Common myeloid progenitor, CD34-positive (primary cell): ENCODE measurements around the gene UNK.
A peak's percentile ranks its signal among the peaks of the same experiment; 100 is the strongest.

Source experiments
- CTCF ChIA-PET: fragments of 350-600 bp; sonication (Branson Sonifier 250); formaldehyde crosslinking; loops from one replicate; lab custom pipeline; 2021; ENCODE audit warnings: antibody characterized with exemption; lab: Charles Lee
- POLR2A ChIA-PET: fragments of 350-600 bp; sonication (Branson Sonifier 250); formaldehyde crosslinking; loops from one replicate; lab custom pipeline; 2021; ENCODE audit warnings: antibody characterized with exemption; lab: Charles Lee
- DNase-seq, 3 donors: peaks; one replicate each; pipeline versions ENCODE4 v3.0.0 to v3.0.0-alpha.2; 2013
- H3K27ac ChIP-seq, 2 experiments: 1 replicate in 1 of 2; 2 replicates in 1 of 2; pipeline ENCODE4 v1.7.0; 2013; ENCODE audit warnings: inconsistent platforms in 2 of 2, low read length in 2 of 2, mild to moderate bottlenecking in 2 of 2, low read depth in 1 of 2, moderate library complexity in 1 of 2; ENCODE audit not compliant: severe bottlenecking in 2 of 2, insufficient read depth in 1 of 2, poor library complexity in 1 of 2
- H3K27me3 ChIP-seq, 5 experiments: replicated peaks in 2 of 5; 1 replicate in 3 of 5; 2 replicates in 2 of 5; pipeline versions ENCODE4 v1.6.1 to v1.7.0; 2013; ENCODE audit warnings: low read length in 4 of 5, mild to moderate bottlenecking in 2 of 5, moderate library complexity in 2 of 5, inconsistent platforms in 1 of 5; ENCODE audit not compliant: insufficient read depth in 5 of 5, control insufficient read depth in 4 of 5
- H3K36me3 ChIP-seq, 4 experiments: 1 replicate in 2 of 4; 2 replicates in 2 of 4; pipeline versions ENCODE4 v1.6.1 to v1.7.0; 2013; ENCODE audit warnings: low read length in 3 of 4, control low read depth in 1 of 4, mild to moderate bottlenecking in 1 of 4; ENCODE audit not compliant: control insufficient read depth in 4 of 4, insufficient read depth in 4 of 4
- H3K4me1 ChIP-seq, 4 experiments: 1 replicate in 3 of 4; 2 replicates in 1 of 4; pipeline versions ENCODE4 v1.6.1 to v1.7.1; 2013; ENCODE audit warnings: low read length in 3 of 4, mild to moderate bottlenecking in 3 of 4, control low read depth in 1 of 4, inconsistent platforms in 1 of 4, moderate library complexity in 1 of 4; ENCODE audit not compliant: control insufficient read depth in 4 of 4, insufficient read depth in 4 of 4; ENCODE audit errors: control extremely low read depth in 1 of 4
- H3K4me3 ChIP-seq, 7 experiments: 1 replicate in 4 of 7; 2 replicates in 3 of 7; pipeline versions ENCODE4 v1.5.1 to v1.7.0; 2013; ENCODE audit warnings: mild to moderate bottlenecking in 7 of 7, low read length in 6 of 7, moderate library complexity in 6 of 7, inconsistent platforms in 2 of 7, low read depth in 2 of 7, control low read depth in 1 of 7; ENCODE audit not compliant: insufficient read depth in 4 of 7, control insufficient read depth in 1 of 7; ENCODE audit errors: extremely low read depth in 1 of 7
- H3K9me3 ChIP-seq, 5 experiments: 1 replicate in 4 of 5; 2 replicates in 1 of 5; pipeline versions ENCODE4 v1.6.1 to v1.7.1; 2013; ENCODE audit warnings: low read length in 4 of 5, mild to moderate bottlenecking in 2 of 5, inconsistent platforms in 1 of 5, low read depth in 1 of 5, moderate library complexity in 1 of 5; ENCODE audit not compliant: control insufficient read depth in 4 of 5, insufficient read depth in 2 of 5; ENCODE audit errors: control extremely low read depth in 1 of 5
- WGBS: methylation state at CpG from one replicate; pipeline ENCODE4 v1.1.5; 2013; ENCODE audit not compliant: insufficient coverage; 5-methylcytosine and 5-hydroxymethylcytosine counted together

The UNK gene

DNA sequence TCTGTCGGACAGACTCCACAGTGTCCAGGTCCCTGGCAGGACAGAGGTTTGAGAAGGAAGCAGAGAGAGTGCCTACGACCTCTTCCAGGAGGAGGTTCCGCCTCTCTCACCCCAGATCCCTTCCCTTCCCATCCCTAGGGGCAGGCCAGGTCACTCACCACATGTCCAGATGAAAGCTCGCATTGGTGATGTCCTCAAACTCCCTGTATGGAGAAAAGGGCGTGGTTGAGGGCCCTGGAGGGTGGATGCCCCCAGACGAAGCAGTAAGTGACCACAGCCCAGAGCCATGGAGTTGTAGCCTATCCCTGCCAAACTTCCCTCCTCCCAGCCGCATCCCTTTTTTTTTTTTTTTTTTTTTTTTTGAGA lies 56.2 kb downstream of the UNK start:
- DNase-seq, result no peak
- no peak overlapping the region for H3K4me3 ChIP-seq
- 82% methylated on average over 4 of the region's 7 CpGs for WGBS
- H3K4me1 ChIP-seq, result peaks cover 0 to 37% (median 35%) of the 10 kb centered on the region in 4 experiments
- ChIA-PET CTCF (interaction anchor here (2.0 to 14.6 kb wide), 2 partner anchors 10 to 20 kb away, joined by 4 to 174 read pairs; no protein-coding TSS in a partner anchor), POLR2A (no interaction called here)
- H3K9me3 ChIP-seq, result no peaks in the 10 kb centered on the region
- peak overlapping the region in 1 of 2 experiments; percentile 6 for H3K27ac ChIP-seq
- no peaks in the 10 kb centered on the region for H3K27me3 ChIP-seq
- peaks cover 11 to 46% (median 40%) of the 10 kb centered on the region in 4 experiments for H3K36me3 ChIP-seq

DNA sequence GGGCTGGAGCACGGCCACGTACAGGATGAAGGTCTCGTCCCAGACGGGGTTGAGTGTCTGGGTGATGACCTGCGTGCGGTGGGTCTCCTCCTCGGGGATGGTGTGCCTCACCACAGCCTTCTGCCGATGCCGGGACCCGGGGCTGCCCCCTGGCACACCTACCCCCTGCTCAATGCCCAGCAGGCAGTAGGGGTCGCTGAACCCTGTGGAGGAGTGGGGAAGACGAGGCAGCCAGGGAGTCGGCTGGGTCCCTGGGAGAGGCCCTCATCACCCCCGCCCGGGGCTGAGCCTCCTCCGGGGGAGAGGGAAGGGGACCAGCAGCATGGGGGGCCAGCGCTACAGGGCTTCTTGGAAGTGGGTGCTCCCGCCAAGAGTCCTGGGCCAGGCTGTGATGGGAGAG lies 57.8 kb downstream of the UNK start:
- H3K36me3 ChIP-seq, result peaks cover 7 to 50% (median 44%) of the 10 kb centered on the region in 4 experiments
- peak overlapping the region in 1 of 2 experiments; percentile 95 for H3K27ac ChIP-seq
- ChIA-PET POLR2A (interaction anchor here (3.0 to 4.0 kb wide), 3 partner anchors 9 to 14 kb away, joined by 22 to 35 read pairs (median 28); partner anchors contain the start of gene WBP2), CTCF (interaction anchor here (0.7 to 14.6 kb wide), 4 partner anchors 11 to 19 kb away, joined by 3 to 174 read pairs (median 4); partner anchors contain the start of gene WBP2)
- no peak for DNase-seq
- no peaks in the 10 kb centered on the region for H3K9me3 ChIP-seq
- peak overlapping the region in 5 of 7 experiments; percentile 19 to 84 (median 78) for H3K4me3 ChIP-seq
- peaks cover 0 to 50% (median 46%) of the 10 kb centered on the region in 4 experiments for H3K4me1 ChIP-seq
- H3K27me3 ChIP-seq, result no peaks in the 10 kb centered on the region
- WGBS, result 88% methylated on average over 9 of the region's 18 CpGs

DNA sequence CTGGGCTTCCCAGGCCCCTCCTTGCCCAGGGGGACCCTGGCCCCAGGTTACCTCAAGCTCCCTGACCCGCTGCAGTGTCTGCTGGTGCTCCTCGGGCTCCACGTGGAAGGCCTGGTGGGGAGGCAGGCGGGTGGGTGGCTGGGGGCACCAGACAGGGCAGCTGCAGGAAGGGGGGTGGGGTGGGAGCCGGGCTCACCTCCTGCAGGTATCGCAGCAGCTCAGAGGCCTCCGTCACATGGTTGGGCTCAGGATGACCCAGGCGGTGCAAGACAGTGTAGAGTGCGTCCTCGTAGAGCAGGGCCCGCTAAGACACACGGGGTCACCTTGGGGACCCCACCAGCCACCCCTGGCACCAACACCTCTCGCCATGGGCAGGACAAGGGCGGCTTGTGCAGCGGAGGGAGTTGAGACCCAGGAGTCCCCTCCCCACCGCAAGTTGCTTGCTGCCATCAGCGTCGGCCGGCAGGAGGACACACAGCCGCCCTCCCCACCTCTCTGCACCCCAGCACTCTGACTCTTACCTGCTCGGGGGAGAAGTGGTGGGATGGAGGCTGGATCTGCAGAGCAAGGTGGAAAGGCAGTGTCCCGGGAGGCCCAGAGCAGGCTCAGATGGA lies 58.5 kb downstream of the UNK start:
- H3K4me3 ChIP-seq, result peak overlapping the region; percentile 55 to 84 (median 77)
- peaks cover 7 to 54% (median 45%) of the 10 kb centered on the region in 4 experiments for H3K36me3 ChIP-seq
- CTCF ChIA-PET, result interaction anchor here (0.7 to 14.6 kb wide), 8 partner anchors 12 to 63 kb away, joined by 3 to 174 read pairs (median 6); partner anchors contain the start of genes TRIM65 and WBP2
- H3K27me3 ChIP-seq, result no peaks in the 10 kb centered on the region
- POLR2A ChIA-PET, result interaction anchor here (1.3 to 4.0 kb wide), 7 partner anchors 10 to 93 kb away, joined by 3 to 35 read pairs (median 8); partner anchors contain the start of genes TRIM65 and WBP2
- H3K9me3 ChIP-seq, result no peaks in the 10 kb centered on the region
- H3K4me1 ChIP-seq, result peaks cover 0 to 50% (median 46%) of the 10 kb centered on the region in 4 experiments
- peak overlapping the region; percentile 25 to 95 for H3K27ac ChIP-seq
- WGBS, result 20% methylated on average over 11 of the region's 22 CpGs
- DNase-seq, result peak in 1 of 3 donors; percentile 59

DNA sequence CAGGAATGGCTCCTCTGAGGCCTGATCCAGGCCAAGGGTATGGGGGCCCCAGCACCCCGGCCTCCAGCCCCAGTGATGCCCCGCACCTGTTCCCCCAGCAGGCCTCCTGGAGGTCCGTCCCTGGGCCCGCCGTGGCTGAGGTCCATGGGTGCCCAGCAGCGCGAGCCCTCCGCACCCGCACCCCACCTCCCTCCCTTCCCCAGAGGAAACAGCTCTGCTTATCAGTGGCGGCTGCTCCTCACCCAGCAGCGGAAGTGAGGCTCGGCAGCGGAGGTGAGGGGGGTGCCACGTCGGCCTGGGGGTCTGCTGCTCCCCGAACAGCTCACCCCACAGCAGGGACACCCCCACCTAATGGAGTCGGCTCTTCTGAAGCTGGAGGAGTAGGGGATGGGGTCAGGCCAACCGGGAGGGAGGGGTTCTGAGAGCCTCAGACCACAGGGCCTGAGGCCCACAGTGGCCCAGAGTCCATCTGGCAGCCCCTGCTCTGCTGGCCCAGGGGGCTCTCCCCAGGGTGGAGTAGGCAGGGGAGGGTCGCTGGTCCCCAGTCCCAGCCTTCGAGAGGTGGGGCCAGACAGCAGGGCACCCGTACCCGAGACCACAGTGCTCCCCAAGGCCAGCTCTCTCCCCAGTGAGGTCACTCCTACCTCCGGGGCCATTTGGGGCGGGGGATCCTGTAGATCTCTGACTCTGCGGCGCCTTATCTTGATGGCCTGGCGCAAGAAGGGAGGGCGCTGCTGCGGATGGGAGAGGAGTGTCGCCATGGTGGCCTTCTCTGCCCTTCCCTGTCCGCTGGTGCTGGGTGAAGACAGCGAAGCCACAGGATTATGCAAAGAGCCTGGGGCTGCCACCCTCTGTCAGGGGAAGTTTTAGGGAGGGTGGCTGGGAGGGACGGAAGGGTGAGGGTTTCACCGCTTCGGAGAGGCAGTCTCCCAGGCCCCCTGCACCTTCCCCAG lies 59.2 kb downstream of the UNK start, which contains the start of gene UNC13D:
UNC13D (minus strand) TSS at position 828 of the 953 bp plus-strand sequence; CDS start at position 761, 67 bp downstream.
- DNase-seq, result peak; percentile 84 to 96 (median 93)
- ChIA-PET POLR2A (interaction anchor here (0.6 to 4.0 kb wide), 8 partner anchors 10 to 150 kb away, joined by 3 to 35 read pairs (median 7); partner anchors contain the start of genes TRIM65 and WBP2), CTCF (interaction anchor here (0.7 to 14.6 kb wide), 9 partner anchors 13 to 62 kb away, joined by 3 to 174 read pairs (median 8); partner anchors contain the start of genes TRIM47, TRIM65 and WBP2)
- peaks cover 7 to 58% (median 48%) of the 10 kb centered on the region in 4 experiments for H3K36me3 ChIP-seq
- H3K27me3 ChIP-seq, result no peaks in the 10 kb centered on the region
- no peaks in the 10 kb centered on the region for H3K9me3 ChIP-seq
- H3K4me1 ChIP-seq, result peaks cover 0 to 54% (median 50%) of the 10 kb centered on the region in 4 experiments
- H3K4me3 ChIP-seq, result peak within 1 kb of the TSS; percentile 55 to 84 (median 77)
- H3K27ac ChIP-seq, result peak within 1 kb of the TSS; percentile 90 to 95
- 0% methylated on average over 22 of the region's 35 CpGs for WGBS

DNA sequence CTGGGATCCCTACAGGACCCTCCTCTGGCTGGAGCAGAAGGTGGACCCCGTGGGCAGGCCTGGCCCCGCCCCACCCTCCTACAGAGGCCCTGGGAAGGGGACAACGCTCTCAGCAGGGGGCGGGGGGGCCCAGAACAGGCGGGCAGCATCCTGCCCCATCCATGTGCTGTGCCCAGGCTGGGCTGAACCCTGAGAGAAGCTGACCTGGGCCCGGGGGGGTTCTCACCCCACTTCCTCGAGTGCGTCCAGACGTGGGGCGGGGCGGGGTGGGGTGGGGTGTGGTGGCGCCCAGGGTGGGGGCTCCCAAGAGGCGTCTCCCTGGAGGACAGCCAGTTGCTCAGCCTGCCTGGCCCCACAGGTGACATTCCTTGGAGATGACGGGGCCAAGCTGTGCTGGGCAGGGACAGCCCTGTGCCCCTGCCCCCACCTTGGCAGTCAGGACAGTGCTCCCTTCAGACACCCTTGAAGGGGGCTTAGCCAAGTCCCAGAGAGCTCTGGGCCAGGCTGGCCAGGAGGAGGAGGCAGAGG lies 60.0 kb downstream of the UNK start:
- no peaks in the 10 kb centered on the region for H3K9me3 ChIP-seq
- DNase-seq, result no peak
- POLR2A ChIA-PET, result interaction anchor here (1.3 to 4.0 kb wide), 7 partner anchors 10 to 94 kb away, joined by 3 to 35 read pairs (median 8); partner anchors contain the start of genes TRIM65 and WBP2
- H3K4me1 ChIP-seq, result peaks cover 0 to 59% (median 53%) of the 10 kb centered on the region in 4 experiments
- H3K4me3 ChIP-seq, result peak overlapping the region; percentile 55 to 84 (median 77)
- 4% methylated on average over 10 of the region's 14 CpGs for WGBS
- peaks cover 12 to 61% (median 50%) of the 10 kb centered on the region in 4 experiments for H3K36me3 ChIP-seq
- CTCF ChIA-PET, result interaction anchor here (0.7 to 14.6 kb wide), 9 partner anchors 14 to 52 kb away, joined by 3 to 174 read pairs (median 8); partner anchors contain the start of genes TRIM47, TRIM65 and WBP2
- no peaks in the 10 kb centered on the region for H3K27me3 ChIP-seq
- H3K27ac ChIP-seq, result peak overlapping the region; percentile 90 to 95
